GM12878 (cell line): Measurements from ENCODE around the gene FIG4. TPM values are rescaled to one million over a fixed set of nuclear protein-coding genes. Genes with fewer than 3 reads are reported as not detected.

ENCODE experiments used
- ATAC-seq: fragments of 200-7000 bp; cut with Tn5 transposase; 3 replicates; pipeline ENCODE4 v1.9.1; 2020; ENCODE audit warnings: mild to moderate bottlenecking, moderate library complexity
- BruUV-seq: library from RNA; stranded (reverse); fragments of 400-500 nt; replicated peaks from 2 replicates; lab custom pipeline; 2021; lab: Mats Ljungman, UMichigan
- CTCF ChIA-PET: fragments of 300-600 bp; sonication (Branson Sonifier 250); formaldehyde crosslinking; extraction: SDS; loops from one replicate; lab custom pipeline; 2021; ENCODE audit warnings: inconsistent platforms; lab: Yijun Ruan, JAX
- POLR2A ChIA-PET: fragments of 350-600 bp; formaldehyde crosslinking; extraction: SDS; loops from one replicate; lab custom pipeline; 2021; ENCODE audit warnings: inconsistent platforms; lab: Charles Lee
- RAD21 ChIA-PET: fragments of 300-600 bp; sonication (Branson Sonifier 250); formaldehyde crosslinking; loops from one replicate; lab custom pipeline; 2023; ENCODE audit warnings: antibody characterized with exemption; ENCODE audit not compliant: unreplicated experiment; lab: Charles Lee
- SMC1A ChIA-PET: fragments of 300-600 bp; sonication (Branson Sonifier 250); formaldehyde crosslinking; loops from one replicate; lab custom pipeline; 2023; ENCODE audit not compliant: unreplicated experiment, uncharacterized antibody; lab: Charles Lee
- DNase-seq: peaks from one replicate; pipeline ENCODE4 v3.0.0-alpha.2; 2011; ENCODE audit warnings: low read depth, low spot score
- FAIRE-seq: peaks from 3 replicates; lab custom pipeline; 2011; peaks lifted over from hg19 to GRCh38; lab: Jason Lieb, UNC
- H2AFZ ChIP-seq: 2 replicates; pipeline ENCODE4 v1.6.0; 2011; ENCODE audit warnings: low read depth, low read length, control low read depth; ENCODE audit not compliant: control insufficient read depth
- H3K27ac ChIP-seq: 2 replicates; pipeline ENCODE4 v1.5.1; 2011; ENCODE audit warnings: control low read depth; ENCODE audit not compliant: control insufficient read depth, insufficient read depth
- H3K27me3 ChIP-seq, 2 experiments: replicated peaks in 1 of 2; 2 replicates each; pipeline versions ENCODE4 v1.6.0 to v1.6.1; 2011; ENCODE audit warnings: low read length in 1 of 2; ENCODE audit not compliant: control insufficient read depth in 2 of 2, insufficient read depth in 2 of 2
- H3K36me3 ChIP-seq, 2 experiments: 2 replicates each; pipeline ENCODE4 v1.5.1; 2011; ENCODE audit warnings: low read length in 1 of 2; ENCODE audit not compliant: control insufficient read depth in 2 of 2, insufficient read depth in 2 of 2
- H3K4me1 ChIP-seq: 2 replicates; pipeline ENCODE4 v1.6.1; 2011; ENCODE audit warnings: mild to moderate bottlenecking, low read length, moderate library complexity, mixed read lengths; ENCODE audit not compliant: control insufficient read depth, insufficient read depth
- H3K4me2 ChIP-seq: 2 replicates; pipeline ENCODE4 v1.6.0; 2011; ENCODE audit warnings: control low read depth; ENCODE audit not compliant: control insufficient read depth, insufficient read depth
- H3K4me3 ChIP-seq: fragments of 200-600 bp; sonication (generic); 2 replicates; pipeline ENCODE4 v1.5.1; 2016
- H3K79me2 ChIP-seq: 2 replicates; pipeline ENCODE4 v1.6.0; 2011; ENCODE audit warnings: low read length; ENCODE audit not compliant: control insufficient read depth, insufficient read depth
- H3K9ac ChIP-seq: 2 replicates; pipeline ENCODE4 v1.8.0; 2011; ENCODE audit warnings: low read length, control low read depth, mixed read lengths; ENCODE audit not compliant: control insufficient read depth, insufficient read depth
- H3K9me3 ChIP-seq: replicated peaks from 3 replicates; pipeline ENCODE4 v1.5.1; 2011; ENCODE audit warnings: mild to moderate bottlenecking, low read length; ENCODE audit not compliant: control insufficient read depth, insufficient read depth
- H4K20me1 ChIP-seq: 2 replicates; pipeline ENCODE4 v1.6.0; 2011; ENCODE audit not compliant: control insufficient read depth, insufficient read depth
- ASH2L ChIP-seq: fragments of 300-600, 200-600 bp; sonication (generic); IDR thresholded peaks from 2 replicates; pipeline ENCODE4 v1.6.1; 2017; ENCODE audit warnings: low read depth, mild to moderate bottlenecking, borderline replicate concordance
- CBX3 ChIP-seq: fragments of 200-600 bp; sonication (generic); IDR thresholded peaks from 2 replicates; pipeline ENCODE4 v1.6.1; 2016; ENCODE audit warnings: low read depth, borderline replicate concordance
- IKZF1 ChIP-seq: fragments of 450-650 bp; conservative IDR thresholded peaks from 2 replicates; pipeline ENCODE4 v1.6.1; 2017; ENCODE audit warnings: antibody characterized with exemption, mild to moderate bottlenecking
- IRF3 ChIP-seq: fragments of 450-650 bp; IDR thresholded peaks from 2 replicates; pipeline ENCODE4 v1.6.1; 2014; ENCODE audit warnings: mild to moderate bottlenecking
- NFYA ChIP-seq: IDR thresholded peaks from 2 replicates; pipeline ENCODE4 v1.6.1; 2011; ENCODE audit warnings: low read depth, mild to moderate bottlenecking, low read length, improper control_type of control experiment, borderline replicate concordance
- NR2C1 ChIP-seq: fragments of 450-650 bp; IDR thresholded peaks from 2 replicates; pipeline ENCODE4 v1.6.1; 2017; ENCODE audit warnings: antibody characterized with exemption, mild to moderate bottlenecking, moderate library complexity
- NR2F1 ChIP-seq: fragments of 450-650 bp; conservative IDR thresholded peaks from 2 replicates; pipeline ENCODE4 v1.6.1; 2017; ENCODE audit warnings: mild to moderate bottlenecking
- RUNX3 ChIP-seq: IDR thresholded peaks from 2 replicates; pipeline ENCODE4 v1.6.1; 2012; ENCODE audit warnings: low read length, inconsistent platforms
- WGBS: methylation state at CpG from one replicate; pipeline ENCODE4 v1.1.6; 2016; ENCODE audit warnings: low lambda C conversion rate; ENCODE audit not compliant: insufficient replicate concordance, insufficient coverage; ENCODE audit errors: missing lambda C conversion rate; 5-methylcytosine and 5-hydroxymethylcytosine counted together
- in situ Hi-C: fragments of 300-500 bp; cut with MboI; formaldehyde crosslinking; loops from 9 replicates; pipeline ENCODE4 v1.14.3; 2018; ENCODE audit warnings: mixed read lengths
- intact Hi-C: fragments of 100-400 bp; cut with micrococcal nuclease; formaldehyde crosslinking; loops from one replicate; pipeline ENCODE4 v1.14.2; 2022; ENCODE audit not compliant: unreplicated experiment
- polyA plus RNA-seq, 11 experiments: library from polyadenylated mRNA; depleted of rRNA in 4 of 11; unstranded in 6 of 11; stranded (reverse) in 5 of 11; fragments of >200 nt; fragmentation: Nextera tagmentation in 4 of 11; fragmentation: Illumina TruSeq in 1 of 11; extraction: Ambion mirVana in 4 of 11; extraction: Trizol in 1 of 11; gene quantifications; 1 replicate in 1 of 11; 2 replicates in 10 of 11; pipeline versions ENCODE4 v1.2.1 to v1.2.3, GENCODE V29; 2011 to 2016; ENCODE audit warnings: inconsistent platforms in 2 of 11, missing spikeins in 2 of 11, low read depth in 1 of 11
- total RNA-seq, 4 experiments: library from RNA; depleted of rRNA in 3 of 4; stranded (reverse); fragments of >200 nt in 3 of 4; fragmentation: Illumina TruSeq in 1 of 4; extraction: Trizol in 1 of 4; gene quantifications; 2 replicates each; pipeline versions ENCODE4 v1.2.1 to v1.2.3, GENCODE V29; 2013 to 2021

The FIG4 gene
- total and polyA plus RNA-seq, 10 of the 15 experiments (the other 5 are each of a cell fraction or from before 2014, with no cell fraction given): 3.8 to 23.2 (median 11.8) TPM

- in situ Hi-C loops: no loop called here
- Histone ChIP-seq H3K27me3 (no peaks in the 10 kb centered on the region), H3K4me2 (no peak overlapping the region), H3K9ac (no peak overlapping the region), H3K36me3 (no peaks in the 10 kb centered on the region), H3K79me2 (no peaks in the 10 kb centered on the region), H2AFZ (no peak overlapping the region), H3K4me1 (no peaks in the 10 kb centered on the region), H3K9me3 (no peaks in the 10 kb centered on the region; the same call in 2 of the 3 replicates), H3K4me3 (no peak overlapping the region), H3K27ac (no peak overlapping the region), H4K20me1 (no peaks in the 10 kb centered on the region)
- FAIRE-seq (no peak), DNase-seq (no peak), ATAC-seq (no peak)
- TF ChIP-seq IRF3: no peak
- peak; percentile 80 for TF ChIP-seq RUNX3
- TF ChIP-seq NR2C1: no peak
- no peak for TF ChIP-seq NR2F1
- no peak for TF ChIP-seq ASH2L
- ChIA-PET CTCF (interaction anchor here (1.2 kb wide), 1 partner anchor 30 kb away, joined by 3 read pairs; no protein-coding TSS in a partner anchor), RAD21 (no interaction called here), SMC1A (no interaction called here), POLR2A (no interaction called here)
- 52% methylated on average over 2 of the region's 2 CpGs for WGBS
- BruUV-seq: no TSS peak
- intact Hi-C loops: no loop called here
These were observed 47.0 kb upstream of the FIG4 start for GRCh38 chr6:109644131-109644530.

GRCh38 chr6:109653264-109653663 is 37.8 kb upstream of the FIG4 start:
- ChIA-PET RAD21 (no interaction called here), CTCF (no interaction called here), SMC1A (no interaction called here), POLR2A (no interaction called here)
- Histone ChIP-seq H4K20me1 (no peaks in the 10 kb centered on the region), H2AFZ (no peak overlapping the region), H3K9me3 (no peaks in the 10 kb centered on the region), H3K27ac (no peak overlapping the region), H3K36me3 (no peaks in the 10 kb centered on the region), H3K27me3 (no peaks in the 10 kb centered on the region), H3K9ac (no peak overlapping the region), H3K79me2 (no peaks in the 10 kb centered on the region), H3K4me1 (no peaks in the 10 kb centered on the region), H3K4me2 (no peak overlapping the region), H3K4me3 (no peak overlapping the region)
- DNase-seq: no peak
- no peak for FAIRE-seq
- TF ChIP-seq CBX3 (no peak), NR2C1 (no peak), IKZF1 (no peak), NFYA (no peak)
- no TSS peak for BruUV-seq
- 62% methylated on average over 5 of the region's 5 CpGs for WGBS
- intact Hi-C loops (no loop called here), in situ Hi-C loops (no loop called here)
- no peak for ATAC-seq
